Measurements from ENCODE around the gene CCNL1.
"Not testable (repeated sequence)": the region's sequence is repeated elsewhere in the genome, so short reads cannot be mapped to it uniquely, and the experiment has no call there.

CCNL1 gene

GRCh38 chr3:157170861-157171260 lies 10.9 kb upstream of the CCNL1 start:
- no peak for DNase-seq (ENCODE audit: low spot score)

- DNase-seq (ENCODE audit: low spot score): no peak
Observed at GRCh38 chr3:157167371-157168042, 7.6 kb upstream of the CCNL1 start.

- DNase-seq (ENCODE audit: low spot score): no peak
Observed at GRCh38 chr3:157166561-157166960, 6.6 kb upstream of the CCNL1 start.

- no peak for DNase-seq (ENCODE audit: low spot score)
Observed at GRCh38 chr3:157166115-157166514, 6.2 kb upstream of the CCNL1 start.

- no peak for DNase-seq (ENCODE audit: low spot score)
Observed at GRCh38 chr3:157163217-157163953, 3.4 kb upstream of the CCNL1 start.

- not testable (repeated sequence) for DNase-seq (ENCODE audit: low spot score)
Observed at GRCh38 chr3:157162620-157163019, 2.7 kb upstream of the CCNL1 start.

GRCh38 chr3:157160658-157161424 lies 894 bp upstream of the CCNL1 start:
- DNase-seq (ENCODE audit: low spot score): peak; percentile 60

GRCh38 chr3:157159037-157159761 lies 748 bp downstream of the CCNL1 start:
- no peak for DNase-seq (ENCODE audit: low spot score)

GRCh38 chr3:157157836-157158235 lies 2.1 kb downstream of the CCNL1 start:
- no peak for DNase-seq (ENCODE audit: low spot score)

GRCh38 chr3:157156837-157157635 lies 2.9 kb downstream of the CCNL1 start:
- no peak for DNase-seq (ENCODE audit: low spot score)

GRCh38 chr3:157155591-157155990 lies 4.4 kb downstream of the CCNL1 start:
- no peak for DNase-seq (ENCODE audit: low spot score)

- DNase-seq (ENCODE audit: low spot score): no peak
Observed at GRCh38 chr3:157154563-157155330, 5.2 kb downstream of the CCNL1 start.

- no peak for DNase-seq (ENCODE audit: low spot score)
Observed at GRCh38 chr3:157152930-157153329, 7.0 kb downstream of the CCNL1 start.

- no peak for DNase-seq (ENCODE audit: low spot score)
Observed at GRCh38 chr3:157152438-157152837, 7.5 kb downstream of the CCNL1 start.

- no peak for DNase-seq (ENCODE audit: low spot score)
Observed at GRCh38 chr3:157151627-157152026, 8.3 kb downstream of the CCNL1 start.

- no peak for DNase-seq (ENCODE audit: low spot score)
Observed at GRCh38 chr3:157151151-157151550, 8.8 kb downstream of the CCNL1 start.

- no peak for DNase-seq (ENCODE audit: low spot score)
Observed at GRCh38 chr3:157149136-157149696, 10.7 kb downstream of the CCNL1 start.

GRCh38 chr3:157148196-157148889 lies 11.6 kb downstream of the CCNL1 start:
- no peak for DNase-seq (ENCODE audit: low spot score)

- no peak for DNase-seq (ENCODE audit: low spot score)
Observed at GRCh38 chr3:157147099-157147803, 12.7 kb downstream of the CCNL1 start.
